G401 (cell line): ENCODE measurements around the gene ARHGAP26. TPM values are rescaled to one million over a fixed set of nuclear protein-coding genes. Genes with fewer than 3 reads are reported as not detected.

Experiments used
- DNase-seq: peaks from one replicate; pipeline ENCODE4 v3.0.0-alpha.2; 2015; ENCODE audit warnings: low spot score
- in situ Hi-C: cut with HindIII; loops from 2 replicates; pipeline ENCODE4 v1.10.0; 2016; ENCODE audit warnings: low sequenced_read_pairs, mixed read lengths
- total RNA-seq: library from RNA; depleted of rRNA; stranded (reverse); fragments of >200 nt; shearing (Covaris generic); gene quantifications from 2 replicates; pipeline ENCODE4 v1.2.3, GENCODE V29; 2014

Gene ARHGAP26
- total RNA-seq, 1 experiment from 2014 or later: not detected

- in situ Hi-C loops: no loop called here
- no peak for DNase-seq
Measured at GRCh38 chr5:142748132-142748531, 22.0 kb upstream of the ARHGAP26 start.

- peak; percentile 84 for DNase-seq
- in situ Hi-C loops: no loop called here
Measured at GRCh38 chr5:142748568-142749249, 21.5 kb upstream of the ARHGAP26 start.

- in situ Hi-C loops: no loop called here
- no peak for DNase-seq
Measured at GRCh38 chr5:142749321-142749720, 20.9 kb upstream of the ARHGAP26 start.

DNA sequence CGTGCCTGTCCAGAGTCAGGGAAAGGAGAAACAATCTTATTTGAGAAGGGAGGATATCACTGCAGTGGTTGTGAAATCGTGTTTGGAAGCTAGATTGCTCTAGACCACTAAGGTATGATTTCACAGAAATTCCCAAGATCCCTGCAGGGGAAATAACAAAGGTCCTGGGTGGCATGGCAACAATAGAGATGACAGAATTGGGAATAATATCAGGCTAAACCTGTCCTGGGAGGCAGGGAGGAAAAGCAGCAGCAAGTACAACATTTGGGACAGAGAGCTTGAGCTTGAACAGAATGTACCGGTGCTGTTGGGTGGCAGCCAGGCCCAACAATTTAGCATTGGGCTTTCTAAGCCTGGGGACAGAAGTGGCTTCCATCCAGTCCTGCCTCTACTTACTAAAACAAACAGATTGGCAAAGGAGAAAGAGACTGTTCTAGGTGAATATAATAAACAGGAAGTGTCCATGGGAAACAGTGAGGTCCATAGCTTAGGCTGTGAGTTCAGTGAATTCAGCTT, 17.0 kb upstream of the ARHGAP26 start:
- peak; percentile 97 for DNase-seq
- in situ Hi-C loops: no loop called here

DNA sequence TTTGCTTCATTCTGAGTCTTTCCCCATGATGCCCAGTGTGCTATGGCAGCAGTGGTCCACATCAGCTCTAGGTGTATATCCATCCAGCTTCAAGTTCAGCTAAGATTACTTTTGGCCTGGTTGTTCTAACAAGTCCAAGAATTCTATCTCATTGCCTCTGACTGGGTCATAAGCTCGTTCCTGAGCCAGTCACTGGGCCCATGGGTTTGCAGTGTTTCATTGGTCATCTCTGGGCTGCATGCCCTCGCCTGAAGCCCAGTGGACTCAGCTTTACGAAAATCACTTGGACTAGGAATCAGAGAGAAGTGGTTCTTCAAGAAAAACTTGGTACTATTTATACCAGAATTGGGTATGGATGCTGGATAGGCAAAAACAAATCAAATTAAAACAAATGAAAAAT, 16.1 kb upstream of the ARHGAP26 start:
- in situ Hi-C loops: no loop called here

DNA sequence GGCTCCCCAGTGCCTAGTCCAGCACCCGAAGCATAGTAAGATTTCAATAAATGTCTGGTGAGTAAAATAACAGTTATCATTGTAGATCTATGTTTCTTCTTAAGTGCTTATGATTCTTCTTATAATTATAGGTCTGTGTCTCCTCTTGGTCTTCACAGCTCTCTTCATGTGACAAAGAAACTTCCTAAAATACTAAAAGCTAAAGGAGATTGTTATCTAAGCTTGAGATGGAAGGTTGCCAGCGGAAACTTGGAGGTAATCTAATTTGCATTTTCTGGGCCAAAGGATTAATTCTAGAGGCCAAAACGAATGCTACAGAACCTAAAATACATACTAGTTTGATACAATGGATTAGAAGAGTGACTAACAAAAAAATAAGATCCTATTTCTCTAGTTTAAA, 13.6 kb upstream of the ARHGAP26 start:
- DNase-seq: no peak
- in situ Hi-C loops: no loop called here

More for the DNA sequence above, 16.1 kb upstream of the ARHGAP26 start:
- DNase-seq: no peak

GRCh38 chr5:142757564-142757963, 12.6 kb upstream of the ARHGAP26 start:
- no peak for DNase-seq
- in situ Hi-C loops: no loop called here

GRCh38 chr5:142758062-142758795, 11.9 kb upstream of the ARHGAP26 start:
- no peak for DNase-seq
- in situ Hi-C loops: no loop called here

DNA sequence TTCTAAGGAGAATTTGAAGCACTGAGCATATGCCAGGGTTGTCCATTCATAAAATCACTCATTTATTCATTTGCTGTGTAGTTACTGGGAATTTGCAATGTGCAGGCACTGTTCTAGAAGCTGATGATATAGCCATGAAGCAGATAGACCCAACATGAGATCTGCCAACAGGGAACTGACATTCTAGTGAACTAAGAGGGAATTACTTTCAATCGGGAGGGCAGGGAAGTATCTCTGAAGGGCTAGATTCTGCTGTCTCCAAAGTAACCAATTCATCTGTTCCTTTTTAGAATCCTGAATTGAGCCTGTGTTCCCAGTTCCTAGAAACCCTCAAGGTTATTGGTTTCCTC, 11.4 kb upstream of the ARHGAP26 start:
- in situ Hi-C loops: no loop called here
- DNase-seq: no peak

- no peak for DNase-seq
- in situ Hi-C loops: no loop called here
Measured at GRCh38 chr5:142763701-142764100, 6.5 kb upstream of the ARHGAP26 start.

GRCh38 chr5:142767178-142767577, 3.0 kb upstream of the ARHGAP26 start:
- in situ Hi-C loops: no loop called here
- no peak for DNase-seq

DNA sequence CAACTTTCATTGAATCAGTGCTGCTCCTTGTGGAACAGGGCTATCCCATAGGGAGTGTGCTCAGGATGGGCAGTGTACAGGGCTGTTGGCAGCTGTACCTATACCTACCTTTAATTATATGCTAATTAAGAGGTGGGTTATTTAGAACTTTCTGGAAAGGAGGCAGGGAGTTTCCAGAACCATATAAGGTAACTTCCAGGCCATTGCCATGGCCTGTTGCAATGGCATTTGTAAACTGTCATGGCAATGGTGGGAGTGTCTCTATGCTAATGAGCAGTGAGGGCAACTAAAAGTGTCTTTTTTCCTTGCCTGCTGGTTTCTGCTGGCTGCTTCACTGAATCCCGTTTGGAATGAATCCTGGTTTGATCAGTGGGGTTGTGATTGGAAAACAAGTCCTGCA, 2.3 kb upstream of the ARHGAP26 start:
- in situ Hi-C loops: no loop called here
- no peak for DNase-seq

DNA sequence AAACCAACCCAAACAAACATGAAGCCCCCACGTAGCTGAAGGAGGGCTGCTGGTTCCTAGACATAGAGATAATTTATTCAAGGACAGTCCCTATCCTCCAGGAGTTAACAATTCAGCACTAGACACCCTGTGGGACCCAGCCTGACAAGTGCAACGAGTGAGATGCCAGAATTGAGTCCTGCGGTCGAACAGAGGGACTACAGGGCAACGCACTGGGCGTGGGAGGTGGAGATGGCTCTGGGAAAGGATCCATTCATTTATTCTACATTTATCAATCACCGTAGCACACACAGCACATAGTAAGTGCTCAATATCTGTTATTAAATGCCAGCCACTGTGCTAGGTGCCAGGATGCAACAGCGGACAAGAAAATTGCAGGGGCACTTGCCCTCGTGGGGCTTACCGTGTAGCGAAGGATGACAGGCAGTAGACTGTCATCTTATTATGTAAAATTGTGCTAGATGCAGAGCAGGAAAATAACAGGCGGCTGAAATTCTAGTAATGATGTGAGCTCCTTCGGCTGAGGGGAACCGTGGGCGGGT, 855 bp upstream of the ARHGAP26 start:
- DNase-seq: peak; percentile 66
- in situ Hi-C loops: no loop called here

DNA sequence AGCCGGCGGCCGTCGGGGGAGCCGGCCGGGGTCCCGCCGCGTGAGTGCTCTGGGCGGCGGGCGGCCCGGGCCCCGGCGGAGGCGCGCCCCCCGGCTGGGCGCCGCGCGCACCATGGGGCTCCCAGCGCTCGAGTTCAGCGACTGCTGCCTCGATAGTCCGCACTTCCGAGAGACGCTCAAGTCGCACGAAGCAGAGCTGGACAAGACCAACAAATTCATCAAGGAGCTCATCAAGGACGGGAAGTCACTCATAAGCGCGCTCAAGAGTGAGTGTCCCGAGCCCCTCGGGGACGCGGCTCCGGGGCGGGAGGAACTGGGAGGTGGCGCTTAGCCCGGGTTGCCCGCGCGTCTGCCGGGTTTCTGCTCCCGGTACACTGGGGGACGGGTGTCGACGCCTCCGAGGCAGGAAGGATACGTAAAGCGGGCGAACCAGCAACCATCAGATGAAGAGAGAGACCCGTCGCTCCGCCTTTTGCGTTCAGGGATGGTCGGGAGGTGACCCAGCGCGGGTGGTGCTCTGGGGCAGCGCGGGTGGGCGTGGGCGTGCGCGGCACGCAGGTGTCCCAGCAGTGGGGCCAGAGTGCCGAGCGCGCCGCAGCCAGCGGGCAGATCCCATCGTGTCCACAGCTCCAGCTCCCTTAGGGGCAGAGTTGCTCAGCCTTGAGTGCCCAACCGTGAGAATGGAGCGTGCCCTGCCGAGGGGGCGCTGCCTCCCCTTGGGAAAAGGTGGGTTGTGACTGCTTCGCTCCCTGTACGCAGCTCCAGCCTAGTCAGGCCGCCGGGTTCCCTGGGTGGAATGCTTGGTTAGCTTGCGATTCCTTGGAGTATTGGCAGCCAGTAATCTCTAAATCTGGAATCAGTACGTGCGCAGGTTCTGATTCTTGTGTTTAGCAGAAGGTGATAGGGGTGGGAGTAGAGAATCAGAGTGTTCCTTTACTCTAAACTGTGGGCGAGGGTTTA, 753 bp downstream of the ARHGAP26 start:
- in situ Hi-C loops: no loop called here
- DNase-seq: peak; percentile 60

- in situ Hi-C loops: no loop called here
- DNase-seq: peak; percentile 57
Measured at GRCh38 chr5:142771666-142772065, 1.5 kb downstream of the ARHGAP26 start.

DNA sequence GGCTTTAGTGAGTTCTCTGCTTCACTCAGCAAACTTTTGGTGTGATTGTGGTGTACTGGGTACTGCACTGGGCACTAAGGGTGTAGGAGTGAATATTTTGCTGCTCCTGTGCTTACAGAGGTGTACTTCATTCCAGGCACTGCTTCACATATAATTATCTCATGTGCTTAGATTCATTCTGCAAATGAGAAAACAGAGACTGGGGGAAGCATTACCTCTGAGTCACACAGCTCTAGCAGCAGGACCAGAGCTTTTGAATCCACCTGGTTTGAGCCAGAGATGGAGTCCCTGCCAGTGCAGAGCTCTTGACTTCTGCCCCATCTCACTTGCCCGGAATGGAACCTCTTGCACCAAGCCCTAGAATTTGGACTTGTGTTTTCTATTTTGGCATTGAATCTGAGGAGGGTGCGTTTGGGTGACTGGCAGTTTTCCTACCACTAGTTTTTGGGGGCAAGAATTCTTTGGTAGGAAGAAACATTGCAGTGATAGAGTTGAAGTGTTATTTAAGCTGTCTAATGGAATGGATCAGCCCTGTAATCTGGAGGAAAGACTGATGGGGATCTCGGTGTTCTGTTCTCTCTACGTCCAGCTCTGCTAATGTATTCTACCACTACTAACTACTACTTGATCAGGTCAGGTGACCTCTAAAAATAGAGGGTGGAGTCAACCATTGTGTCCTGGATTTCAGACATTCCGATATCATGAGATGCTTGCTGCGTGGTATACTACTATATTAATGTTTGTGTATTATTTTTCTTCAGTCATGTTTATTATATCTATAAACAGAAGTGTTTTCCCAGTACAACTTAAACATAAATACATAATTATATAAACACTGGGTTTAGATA, 2.5 kb downstream of the ARHGAP26 start:
- DNase-seq: peak; percentile 44
- in situ Hi-C loops: no loop called here

DNA sequence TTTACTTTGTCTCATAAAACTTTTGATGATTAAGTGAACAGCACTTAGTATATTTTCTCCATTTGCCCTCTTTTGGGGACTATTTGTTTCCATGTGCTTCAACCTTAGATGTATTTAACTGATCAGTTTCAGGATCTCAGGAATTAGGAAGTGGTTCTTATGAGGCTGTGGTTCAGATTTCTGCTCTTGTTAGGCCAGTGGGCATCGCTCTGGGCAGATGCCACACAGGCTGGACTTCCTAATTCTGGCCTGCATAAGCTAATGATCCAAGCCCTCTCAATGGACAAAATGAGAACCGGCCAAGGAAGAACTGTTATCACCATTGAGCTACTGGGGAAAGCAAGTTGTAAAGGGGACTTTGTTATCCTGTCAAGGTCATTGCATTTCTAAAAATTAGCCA, 6.9 kb downstream of the ARHGAP26 start:
- in situ Hi-C loops: no loop called here
- DNase-seq: no peak

DNA sequence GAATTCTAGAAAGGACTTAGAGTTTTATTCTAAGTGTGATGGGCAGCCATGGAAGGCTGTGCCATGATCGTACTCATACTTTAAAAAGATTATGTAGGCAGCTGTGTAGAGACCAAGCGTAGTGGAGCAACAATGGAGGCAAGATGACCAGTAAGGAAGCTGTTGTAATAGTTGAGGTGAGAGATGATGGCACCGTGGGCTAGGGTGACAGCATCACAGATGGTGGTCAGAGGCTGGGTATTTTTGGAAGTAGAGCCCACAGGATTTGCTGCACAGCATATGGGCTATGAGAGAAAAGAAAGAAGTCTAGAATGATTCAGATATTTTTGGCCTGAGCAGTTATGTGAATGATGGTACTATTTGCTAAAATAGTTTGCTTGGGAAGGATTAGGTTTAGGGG, 7.7 kb downstream of the ARHGAP26 start:
- DNase-seq: no peak
- in situ Hi-C loops: no loop called here
